ENCODE data around the gene PTPRZ1. TPM values are rescaled to one million over a fixed set of nuclear protein-coding genes. Genes with fewer than 3 reads are reported as not detected.

PTPRZ1 gene
- total and polyA plus RNA-seq, 10 of the 15 experiments (the other 5 are each of a cell fraction or from before 2014, with no cell fraction given) = 0.05 to 0.21 (median 0.11) TPM; not detected in 7

GRCh38 chr7:122056977-122057376 lies 184.0 kb downstream of the PTPRZ1 start:
- no peak overlapping the region for H3K4me3 ChIP-seq
- ATAC-seq (no peak), DNase-seq (ENCODE audit: low read depth, low spot score) (no peak), FAIRE-seq (no peak)
- H3K36me3 ChIP-seq (ENCODE audit: control insufficient read depth in 2 of 2, insufficient read depth in 2 of 2, low read length in 1 of 2) = no peaks in the 10 kb centered on the region
- no peak overlapping the region for H2AFZ ChIP-seq (ENCODE audit: control insufficient read depth, low read depth, low read length)
- H3K27ac ChIP-seq (ENCODE audit: control insufficient read depth, insufficient read depth) = no peak overlapping the region
- CTCF ChIA-PET = interaction anchor here (0.7 kb wide), 1 partner anchor 149 kb away, joined by 3 read pairs; no protein-coding TSS in a partner anchor
- no peaks in the 10 kb centered on the region for H3K9me3 ChIP-seq (replicated peaks; ENCODE audit: control insufficient read depth, insufficient read depth, low read length)
- no peaks in the 10 kb centered on the region for H3K79me2 ChIP-seq (ENCODE audit: control insufficient read depth, insufficient read depth, low read length)
- SMC1A ChIA-PET (ENCODE audit: uncharacterized antibody, unreplicated experiment) = no interaction called here
- H3K4me1 ChIP-seq (ENCODE audit: control insufficient read depth, insufficient read depth, low read length) = no peaks in the 10 kb centered on the region
- RAD21 ChIA-PET (ENCODE audit: unreplicated experiment) = no interaction called here
- intact Hi-C loops (cut with micrococcal nuclease; ENCODE audit: unreplicated experiment) (no loop called here), in situ Hi-C loops (cut with MboI) (no loop called here)
- no peaks in the 10 kb centered on the region for H3K27me3 ChIP-seq (replicated peaks in 1 of 2; ENCODE audit: control insufficient read depth in 2 of 2, insufficient read depth in 2 of 2, low read length in 1 of 2)
- no peaks in the 10 kb centered on the region for H4K20me1 ChIP-seq (ENCODE audit: control insufficient read depth, insufficient read depth)
- TF ChIP-seq RELB (IDR thresholded peaks at IDR 0.05; ENCODE audit: low read depth) (no peak), MEF2A (IDR thresholded peaks at IDR 0.05; ENCODE audit: insufficient read depth, low read depth, low read length) (no peak), EZH2 (IDR thresholded peaks at IDR 0.05; ENCODE audit: borderline replicate concordance, control insufficient read depth, low read depth, low read length) (no peak), POLR2AphosphoS2 (IDR thresholded peaks at IDR 0.05; ENCODE audit: low read depth, low read length) (no peak), RBBP5 (conservative IDR thresholded peaks at IDR 0.05) (no peak), ZNF687 (IDR thresholded peaks at IDR 0.05) (no peak), FOXM1 (IDR thresholded peaks at IDR 0.05; ENCODE audit: low read depth, low read length) (no peak)
- POLR2A ChIA-PET = no interaction called here
- WGBS (ENCODE audit: insufficient coverage, insufficient replicate concordance, low lambda C conversion rate, missing lambda C conversion rate) = 6% methylated on average over 2 of the region's 2 CpGs
- H3K9ac ChIP-seq (ENCODE audit: control insufficient read depth, insufficient read depth, low read length) = no peak overlapping the region
- no TSS peak for BruUV-seq (replicated peaks)
- no peak overlapping the region for H3K4me2 ChIP-seq (ENCODE audit: control insufficient read depth, insufficient read depth)

Data from GM12878 (cell line).